ENCODE results near the gene LCORL. TPM values are rescaled to one million over a fixed set of nuclear protein-coding genes. Genes with fewer than 3 reads are reported as not detected.
"Not testable (repeated sequence)": the region's sequence is repeated elsewhere in the genome, so short reads cannot be mapped to it uniquely, and the experiment has no call there.

Gene LCORL
- total RNA-seq, 1 experiment from 2014 or later: 12.1 TPM

GRCh38 chr4:17933126-17933525 is 88.4 kb downstream of the LCORL start:
- DNase-seq (ENCODE audit: low spot score): no peak

GRCh38 chr4:17932041-17932440 is 89.5 kb downstream of the LCORL start:
- DNase-seq (ENCODE audit: low spot score): no peak

- no peak for DNase-seq (ENCODE audit: low spot score)
Measured at GRCh38 chr4:17930256-17930655, 91.3 kb downstream of the LCORL start.

- no peak for DNase-seq (ENCODE audit: low spot score)
Measured at GRCh38 chr4:17924189-17924588, 97.4 kb downstream of the LCORL start.

- DNase-seq (ENCODE audit: low spot score): no peak
Measured at GRCh38 chr4:17921451-17921850, 100.1 kb downstream of the LCORL start.

- DNase-seq (ENCODE audit: low spot score): no peak
Measured at GRCh38 chr4:17920681-17921080, 100.9 kb downstream of the LCORL start.

- DNase-seq (ENCODE audit: low spot score): no peak
Measured at GRCh38 chr4:17915439-17915838, 106.1 kb downstream of the LCORL start.

- no peak for DNase-seq (ENCODE audit: low spot score)
Measured at GRCh38 chr4:17912011-17912410, 109.5 kb downstream of the LCORL start.

- no peak for DNase-seq (ENCODE audit: low spot score)
Measured at GRCh38 chr4:17911608-17912007, 109.9 kb downstream of the LCORL start.

- DNase-seq (ENCODE audit: low spot score): no peak
Measured at GRCh38 chr4:17898553-17899055, 123.0 kb downstream of the LCORL start.

- DNase-seq (ENCODE audit: low spot score): no peak
Measured at GRCh38 chr4:17895481-17895880, 126.1 kb downstream of the LCORL start.

GRCh38 chr4:17894421-17894820 is 127.1 kb downstream of the LCORL start:
- DNase-seq (ENCODE audit: low spot score): no peak

GRCh38 chr4:17889692-17890091 is 131.9 kb downstream of the LCORL start:
- no peak for DNase-seq (ENCODE audit: low spot score)

GRCh38 chr4:17884511-17884910 is 137.0 kb downstream of the LCORL start:
- DNase-seq (ENCODE audit: low spot score): no peak

GRCh38 chr4:17884063-17884462 is 137.5 kb downstream of the LCORL start:
- DNase-seq (ENCODE audit: low spot score): no peak

- DNase-seq (ENCODE audit: low spot score): no peak
Measured at GRCh38 chr4:17877661-17878060, 143.9 kb downstream of the LCORL start.

- no peak for DNase-seq (ENCODE audit: low spot score)
Measured at GRCh38 chr4:17876943-17877342, 144.6 kb downstream of the LCORL start.

- no peak for DNase-seq (ENCODE audit: low spot score)
Measured at GRCh38 chr4:17875402-17876070, 146.0 kb downstream of the LCORL start.

GRCh38 chr4:17869327-17869726 is 152.2 kb downstream of the LCORL start:
- DNase-seq (ENCODE audit: low spot score): no peak

- no peak for DNase-seq (ENCODE audit: low spot score)
Measured at GRCh38 chr4:17867276-17867675, 154.3 kb downstream of the LCORL start.

GRCh38 chr4:17866810-17867209 is 154.7 kb downstream of the LCORL start:
- no peak for DNase-seq (ENCODE audit: low spot score)

- DNase-seq (ENCODE audit: low spot score): no peak
Measured at GRCh38 chr4:17865866-17866363, 155.6 kb downstream of the LCORL start.

GRCh38 chr4:17861906-17862305 is 159.6 kb downstream of the LCORL start:
- DNase-seq (ENCODE audit: low spot score): not testable (repeated sequence)

All from H4 (cell line).